ENCODE measurements around the gene CSRP2.
A peak's percentile ranks its signal among the peaks of the same experiment; 100 is the strongest.

The CSRP2 gene

DNA sequence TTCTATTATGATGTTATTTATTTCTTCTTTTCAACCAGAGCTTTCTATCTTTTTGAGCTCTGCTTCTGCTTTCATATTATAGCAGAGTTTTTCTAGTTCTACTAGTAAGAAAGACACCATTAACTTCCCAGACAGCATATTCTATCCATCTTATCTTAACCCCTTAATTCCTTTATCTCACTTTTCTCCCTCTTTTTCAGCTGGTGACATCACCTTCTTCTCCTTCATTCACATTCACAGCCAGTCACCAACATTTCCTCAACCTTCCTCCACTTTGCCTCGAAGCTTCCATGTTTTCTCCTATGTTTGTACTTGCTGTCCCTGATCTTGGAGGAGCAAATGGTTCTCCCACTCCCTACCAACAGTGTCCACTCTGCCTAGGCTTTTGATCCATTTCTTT lies 3.5 kb upstream of the CSRP2 start:
- ChIA-PET CTCF (interaction anchor here (1.7 kb wide), 1 partner anchor 129 kb away, joined by 5 read pairs; no protein-coding TSS in a partner anchor), POLR2A (no interaction called here)
- DNase-seq (ENCODE audit: extremely low spot score): no peak
- TF ChIP-seq FOXA1 (IDR thresholded peaks at IDR 0.05): no peak
- no peak for TF ChIP-seq L3MBTL2 (conservative IDR thresholded peaks at IDR 0.05)
- no peak for TF ChIP-seq FOXK2 (IDR thresholded peaks at IDR 0.05)
- no peak for TF ChIP-seq HDGF (IDR thresholded peaks at IDR 0.05; ENCODE audit: borderline replicate concordance)
- TF ChIP-seq SUZ12 (IDR thresholded peaks at IDR 0.05): no peak
- TF ChIP-seq SP1 (IDR thresholded peaks at IDR 0.05): no peak
- TF ChIP-seq FOXM1 (IDR thresholded peaks at IDR 0.05; ENCODE audit: borderline replicate concordance): no peak
- TF ChIP-seq ARNT (IDR thresholded peaks at IDR 0.05): no peak
- no peak for TF ChIP-seq CTBP1 (IDR thresholded peaks at IDR 0.05; ENCODE audit: borderline replicate concordance)
- no peak for TF ChIP-seq TARDBP (IDR thresholded peaks at IDR 0.05)
- no peak for TF ChIP-seq ZNF384 (IDR thresholded peaks at IDR 0.05)
- no peak for TF ChIP-seq ELF4 (IDR thresholded peaks at IDR 0.05)
- no peak for TF ChIP-seq BHLHE40 (IDR thresholded peaks at IDR 0.05; ENCODE audit: borderline replicate concordance)
- TF ChIP-seq NFRKB (IDR thresholded peaks at IDR 0.05): no peak
- no peak for TF ChIP-seq LEF1 (IDR thresholded peaks at IDR 0.05; ENCODE audit: borderline replicate concordance)

DNA sequence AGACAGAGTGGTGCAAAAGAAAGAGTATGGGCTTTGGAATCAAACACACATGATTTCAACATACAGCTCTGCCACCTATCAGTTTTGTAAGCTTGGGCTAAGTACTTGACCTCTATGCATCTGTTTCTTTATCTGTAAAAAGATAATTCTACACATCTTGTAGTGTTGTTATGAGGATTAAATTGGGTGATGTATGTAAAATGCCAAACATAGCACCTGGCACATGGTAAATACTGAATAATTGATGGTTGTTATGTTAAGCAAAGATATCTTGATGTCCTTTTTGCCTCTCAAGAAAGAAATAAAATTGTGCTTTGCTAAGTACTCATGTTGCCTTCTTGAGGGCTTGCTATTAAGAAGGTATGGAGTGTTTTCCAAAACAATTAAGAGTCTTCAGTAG lies 2.3 kb upstream of the CSRP2 start:
- TF ChIP-seq, protein P1, sequence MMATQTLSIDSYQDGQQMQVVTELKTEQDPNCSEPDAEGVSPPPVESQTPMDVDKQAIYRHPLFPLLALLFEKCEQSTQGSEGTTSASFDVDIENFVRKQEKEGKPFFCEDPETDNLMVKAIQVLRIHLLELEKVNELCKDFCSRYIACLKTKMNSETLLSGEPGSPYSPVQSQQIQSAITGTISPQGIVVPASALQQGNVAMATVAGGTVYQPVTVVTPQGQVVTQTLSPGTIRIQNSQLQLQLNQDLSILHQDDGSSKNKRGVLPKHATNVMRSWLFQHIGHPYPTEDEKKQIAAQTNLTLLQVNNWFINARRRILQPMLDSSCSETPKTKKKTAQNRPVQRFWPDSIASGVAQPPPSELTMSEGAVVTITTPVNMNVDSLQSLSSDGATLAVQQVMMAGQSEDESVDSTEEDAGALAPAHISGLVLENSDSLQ (IDR thresholded peaks at IDR 0.05): no peak
- no peak for TF ChIP-seq ELF4 (IDR thresholded peaks at IDR 0.05)
- ChIA-PET POLR2A (interaction anchor here (1.6 kb wide), 1 partner anchor 21 kb away, joined by 3 read pairs; no protein-coding TSS in a partner anchor), CTCF (no interaction called here)
- DNase-seq (ENCODE audit: extremely low spot score): no peak

DNA sequence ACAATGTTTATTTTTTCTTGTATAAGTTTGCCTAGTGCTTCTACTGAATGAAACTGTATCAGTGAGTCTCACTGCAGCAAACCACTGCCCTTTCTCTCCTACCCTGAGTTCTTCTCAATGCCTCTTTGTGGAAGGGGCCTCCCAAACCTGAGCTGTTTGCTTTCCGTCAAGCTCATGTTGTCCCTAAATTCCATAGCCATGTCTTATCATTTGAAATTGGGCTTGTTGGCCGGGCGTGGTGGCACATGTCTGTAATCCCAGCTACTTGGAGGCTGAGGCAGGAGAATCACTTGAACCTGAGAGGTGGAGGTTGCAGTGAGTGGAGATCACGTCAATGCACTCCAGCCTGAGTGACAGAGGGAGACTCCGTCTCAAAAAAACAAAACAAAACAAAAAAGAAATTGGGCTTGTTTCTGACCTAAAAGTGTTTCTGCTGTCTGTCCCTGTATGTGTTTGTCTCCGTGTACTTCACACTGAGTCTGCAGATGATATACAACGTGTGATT lies 1.8 kb upstream of the CSRP2 start:
- ChIA-PET POLR2A (interaction anchor here (1.6 kb wide), 1 partner anchor 21 kb away, joined by 3 read pairs; no protein-coding TSS in a partner anchor), CTCF (no interaction called here)
- no peak for DNase-seq (ENCODE audit: extremely low spot score)
- no peak for TF ChIP-seq SP1 (IDR thresholded peaks at IDR 0.05)
- TF ChIP-seq, protein P1 (IDR thresholded peaks at IDR 0.05): peak; percentile 70

DNA sequence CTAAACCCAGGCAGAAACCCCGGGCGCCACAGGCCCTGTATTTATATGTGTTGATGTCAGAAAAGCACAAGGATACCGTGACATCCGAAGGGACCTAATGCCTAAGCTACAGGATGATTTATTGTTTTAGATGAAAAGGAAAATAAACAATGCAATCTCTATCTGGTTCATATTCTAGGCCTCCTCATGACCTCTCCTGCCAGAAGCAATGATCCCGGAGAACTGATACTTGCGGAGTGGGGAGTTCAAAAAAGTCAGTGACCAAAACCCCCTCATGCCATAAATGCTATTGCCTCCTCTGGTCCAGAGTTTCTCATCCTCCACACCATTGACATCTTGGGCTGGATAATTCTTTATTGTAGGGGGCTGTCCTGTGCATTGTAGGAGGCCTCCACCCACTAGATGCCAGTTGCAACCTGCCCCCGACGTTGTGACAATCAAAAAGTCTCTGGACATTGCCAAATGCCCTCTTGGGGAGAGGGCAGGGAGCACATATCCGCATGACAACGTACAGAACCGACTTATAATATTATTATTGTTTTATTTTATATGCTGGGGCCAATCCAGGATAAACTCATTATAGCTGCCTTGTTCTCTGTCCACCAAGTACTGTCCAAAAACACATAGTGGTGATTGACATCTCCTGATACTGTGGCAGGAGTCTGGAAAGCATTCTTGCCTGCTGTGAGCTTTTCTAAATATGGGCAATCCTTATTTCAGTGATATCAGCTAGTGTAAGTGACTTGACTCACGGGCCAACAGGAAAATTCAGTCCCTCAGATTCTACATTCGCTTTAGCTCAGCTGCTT lies 1.1 kb upstream of the CSRP2 start:
- ChIA-PET POLR2A (interaction anchor here (1.0 to 1.8 kb wide), 4 partner anchors 22 to 131 kb away, joined by 3 to 12 read pairs (median 4); no protein-coding TSS in a partner anchor), CTCF (interaction anchor here (1.6 kb wide), 1 partner anchor 131 kb away, joined by 3 read pairs; no protein-coding TSS in a partner anchor)
- peak; percentile 73 for DNase-seq (ENCODE audit: extremely low spot score)
- TF ChIP-seq FOXK2 (IDR thresholded peaks at IDR 0.05): no peak
- TF ChIP-seq FOXA1 (IDR thresholded peaks at IDR 0.05): no peak
- TF ChIP-seq SP1 (IDR thresholded peaks at IDR 0.05): no peak
- TF ChIP-seq, protein P1 (IDR thresholded peaks at IDR 0.05): peak; percentile 95
- TF ChIP-seq NFRKB (IDR thresholded peaks at IDR 0.05): no peak
- TF ChIP-seq ELF4 (IDR thresholded peaks at IDR 0.05): no peak
- no peak; the same call in 1 of the 2 replicates for TF ChIP-seq ARNT (IDR thresholded peaks at IDR 0.05)
- no peak; the same call in 1 of the 2 replicates for TF ChIP-seq L3MBTL2 (conservative IDR thresholded peaks at IDR 0.05)
- TF ChIP-seq SUZ12 (IDR thresholded peaks at IDR 0.05): no peak
- TF ChIP-seq BHLHE40 (IDR thresholded peaks at IDR 0.05; ENCODE audit: borderline replicate concordance): no peak
- no peak for TF ChIP-seq FOXM1 (IDR thresholded peaks at IDR 0.05; ENCODE audit: borderline replicate concordance)
- peak; percentile 77 for TF ChIP-seq CTBP1 (IDR thresholded peaks at IDR 0.05; ENCODE audit: borderline replicate concordance)
- TF ChIP-seq HDGF (IDR thresholded peaks at IDR 0.05; ENCODE audit: borderline replicate concordance): no peak

DNA sequence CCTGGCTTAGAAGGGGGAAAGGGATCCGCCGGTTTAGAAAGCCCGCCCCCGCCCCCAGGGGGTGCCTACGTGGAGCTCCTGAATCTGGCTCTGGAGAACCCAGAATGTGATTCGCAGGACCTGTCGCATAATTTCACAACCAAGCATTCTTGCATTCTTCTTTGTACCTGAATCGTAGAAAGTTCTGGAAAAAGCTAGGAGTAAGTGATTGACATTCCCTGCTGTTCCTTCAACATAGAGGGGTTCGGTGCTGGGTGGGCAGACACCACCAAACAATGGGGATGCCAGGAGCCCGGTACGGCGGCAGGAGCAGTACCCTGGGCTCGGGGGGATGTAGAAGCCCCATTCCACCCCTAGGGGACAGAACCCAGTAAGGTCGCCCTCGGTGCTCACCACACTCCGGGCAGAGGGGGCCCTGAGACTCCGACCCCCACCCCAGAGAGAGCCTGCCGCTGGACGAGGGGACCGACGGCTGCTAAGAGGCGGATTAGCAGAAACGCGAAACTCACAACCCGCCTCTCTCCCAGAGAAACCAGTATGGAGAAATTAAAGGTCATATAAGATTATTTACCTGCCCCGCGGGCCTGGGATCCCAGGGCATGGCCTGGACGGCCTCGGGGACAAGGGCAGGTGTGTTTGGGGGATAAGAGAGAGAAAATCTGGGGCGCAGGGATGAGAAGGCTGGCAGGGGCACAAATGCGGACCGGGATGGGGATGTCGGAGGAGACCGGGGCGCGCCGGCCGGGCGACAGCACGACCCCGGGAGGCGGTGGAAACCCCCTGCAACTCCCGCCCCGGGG lies 520 bp downstream of the CSRP2 start:
- ChIA-PET POLR2A (interaction anchor here (0.7 to 1.8 kb wide), 8 partner anchors 7 to 133 kb away, joined by 3 to 12 read pairs (median 4); no protein-coding TSS in a partner anchor), CTCF (interaction anchor here (0.6 to 1.6 kb wide), 3 partner anchors 9 to 133 kb away, joined by 3 to 6 read pairs (median 3); no protein-coding TSS in a partner anchor)
- no peak for TF ChIP-seq TARDBP (IDR thresholded peaks at IDR 0.05)
- 0 out of 2 replicates have a peak, but pooled peaks have one; percentile 17 for TF ChIP-seq L3MBTL2 (conservative IDR thresholded peaks at IDR 0.05)
- no peak for TF ChIP-seq LEF1 (IDR thresholded peaks at IDR 0.05; ENCODE audit: borderline replicate concordance)
- no peak for TF ChIP-seq ELF4 (IDR thresholded peaks at IDR 0.05)
- no peak for TF ChIP-seq FOXK2 (IDR thresholded peaks at IDR 0.05)
- TF ChIP-seq, protein P1 (IDR thresholded peaks at IDR 0.05): peak; percentile 15; the same call in 1 of the 2 replicates
- peak; percentile 35 for DNase-seq (ENCODE audit: extremely low spot score)
